ENCODE data around the gene MAP3K21. TPM values are rescaled to one million over a fixed set of nuclear protein-coding genes. Genes with fewer than 3 reads are reported as not detected.

MAP3K21 gene
- polyA plus RNA-seq, 1 donor from 2014 or later = 3.7 TPM

- no peak overlapping the region for H3K27ac ChIP-seq (ENCODE audit: low read length)
- no peaks in the 10 kb centered on the region for H3K79me2 ChIP-seq (replicated peaks; ENCODE audit: insufficient read depth, low read length)
- TF ChIP-seq EP300 (conservative IDR thresholded peaks at IDR 0.05; ENCODE audit: poor library complexity, severe bottlenecking) (no peak), RAD21 (conservative IDR thresholded peaks at IDR 0.05) (no peak), REST (IDR thresholded peaks at IDR 0.05; ENCODE audit: borderline replicate concordance) (no peak), EZH2 (IDR thresholded peaks at IDR 0.05; ENCODE audit: borderline replicate concordance, insufficient read depth, low read length, poor library complexity, severe bottlenecking) (no peak), MXI1 (conservative IDR thresholded peaks at IDR 0.05; ENCODE audit: poor library complexity, severe bottlenecking) (no peak), TAF1 (IDR thresholded peaks at IDR 0.05; ENCODE audit: low read depth) (no peak), POLR2AphosphoS5 (IDR thresholded peaks at IDR 0.05) (no peak), CTCF (IDR thresholded peaks at IDR 0.05; ENCODE audit: poor library complexity, severe bottlenecking) (no peak), SMC3 (conservative IDR thresholded peaks at IDR 0.05; ENCODE audit: poor library complexity) (no peak)
- no peaks in the 10 kb centered on the region for H3F3A ChIP-seq (ENCODE audit: insufficient read depth, low read length, poor library complexity, severe bottlenecking)
- no peak overlapping the region for H3K4me3 ChIP-seq (ENCODE audit: low read length)
- H4K20me1 ChIP-seq (ENCODE audit: insufficient read depth) = no peaks in the 10 kb centered on the region
- no peak overlapping the region for H3K4me2 ChIP-seq (ENCODE audit: low read length)
- no peaks in the 10 kb centered on the region for H3K36me3 ChIP-seq (ENCODE audit: insufficient read depth, low read length)
- no peaks in the 10 kb centered on the region for H3K9me2 ChIP-seq (ENCODE audit: insufficient read depth, low read length)
- H3K9ac ChIP-seq (ENCODE audit: low read length) = no peak overlapping the region
- H3K9me3 ChIP-seq (ENCODE audit: low read length) = no peaks in the 10 kb centered on the region
- no peak overlapping the region for H2AFZ ChIP-seq (ENCODE audit: low read depth, low read length)
- no peaks in the 10 kb centered on the region for H3K27me3 ChIP-seq (ENCODE audit: insufficient read depth, low read depth, low read length)
Measured at GRCh38 chr1:233340031-233340555, 12.6 kb downstream of the MAP3K21 start.

GRCh38 chr1:233340966-233341516 lies 13.5 kb downstream of the MAP3K21 start:
- Histone ChIP-seq H3K9ac (ENCODE audit: low read length) (no peak overlapping the region), H2AFZ (ENCODE audit: low read depth, low read length) (no peak overlapping the region), H3K4me3 (ENCODE audit: low read length) (no peak overlapping the region), H3K36me3 (ENCODE audit: insufficient read depth, low read length) (no peaks in the 10 kb centered on the region), H3K27me3 (ENCODE audit: insufficient read depth, low read depth, low read length) (no peaks in the 10 kb centered on the region), H3F3A (ENCODE audit: insufficient read depth, low read length, poor library complexity, severe bottlenecking) (no peaks in the 10 kb centered on the region), H3K27ac (ENCODE audit: low read length) (no peak overlapping the region), H3K9me3 (ENCODE audit: low read length) (no peaks in the 10 kb centered on the region), H3K79me2 (replicated peaks; ENCODE audit: insufficient read depth, low read length) (no peaks in the 10 kb centered on the region), H3K9me2 (ENCODE audit: insufficient read depth, low read length) (no peaks in the 10 kb centered on the region), H3K4me2 (ENCODE audit: low read length) (no peak overlapping the region), H4K20me1 (ENCODE audit: insufficient read depth) (no peaks in the 10 kb centered on the region)
- TF ChIP-seq CTCF (IDR thresholded peaks at IDR 0.05; ENCODE audit: poor library complexity, severe bottlenecking) (no peak), RAD21 (conservative IDR thresholded peaks at IDR 0.05) (no peak), SMC3 (conservative IDR thresholded peaks at IDR 0.05; ENCODE audit: poor library complexity) (no peak), EP300 (conservative IDR thresholded peaks at IDR 0.05; ENCODE audit: poor library complexity, severe bottlenecking) (no peak), REST (IDR thresholded peaks at IDR 0.05; ENCODE audit: borderline replicate concordance) (no peak), TAF1 (IDR thresholded peaks at IDR 0.05; ENCODE audit: low read depth) (no peak), POLR2AphosphoS5 (IDR thresholded peaks at IDR 0.05) (no peak), MXI1 (conservative IDR thresholded peaks at IDR 0.05; ENCODE audit: poor library complexity, severe bottlenecking) (no peak), EZH2 (IDR thresholded peaks at IDR 0.05; ENCODE audit: borderline replicate concordance, insufficient read depth, low read length, poor library complexity, severe bottlenecking) (no peak)

Data from neural cell (in vitro differentiated cells).